Measurements from ENCODE around the gene AKAP9. TPM values are rescaled to one million over a fixed set of nuclear protein-coding genes. Genes with fewer than 3 reads are reported as not detected.

AKAP9 gene
- total RNA-seq, 4 donors from 2014 or later: 91.1 to 150 (median 124) TPM

DNA sequence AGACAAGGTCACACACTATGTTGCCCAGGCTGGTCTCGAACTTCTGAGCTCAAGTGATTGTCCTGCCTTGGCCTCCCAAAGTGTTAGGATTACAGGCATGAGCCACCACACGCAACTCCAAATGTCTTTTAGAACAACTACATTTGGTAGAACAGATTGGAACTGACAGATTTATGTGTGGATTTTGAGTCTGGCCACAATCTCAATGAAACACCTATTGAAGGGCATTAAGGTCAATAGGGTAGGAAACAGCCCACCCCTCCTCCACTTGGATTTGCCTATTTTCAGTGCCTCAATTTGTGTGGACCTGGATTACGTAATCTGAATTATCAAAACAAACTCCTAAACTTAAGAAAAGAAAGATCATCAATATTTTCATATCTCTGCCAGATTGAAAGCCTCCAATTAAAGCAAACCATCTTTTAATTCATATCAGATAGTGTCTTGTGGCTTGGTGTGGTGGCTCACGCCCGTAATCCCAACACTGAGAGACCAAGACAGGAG is 209.1 kb downstream of the AKAP9 start:
- Histone ChIP-seq H3K36me3 (no peaks in the 10 kb centered on the region), H3K27ac (no peak overlapping the region), H3K9me3 (no peaks in the 10 kb centered on the region), H3K4me3 (replicated peaks in 1 of 3) (no peak overlapping the region), H3K4me1 (no peaks in the 10 kb centered on the region), H3K27me3 (no peaks in the 10 kb centered on the region)
- TF ChIP-seq CTCF (IDR thresholded peaks at IDR 0.05) (no peak), POLR2A (IDR thresholded peaks at IDR 0.05) (no peak)
- intact Hi-C loops (cut with DNase I): no loop called here
- 93 to 97% methylated on average over 5 of the region's 5 CpGs for WGBS, 2 donors
- DNase-seq: no peak

GRCh38 chr7:92150450-92151017 is 209.9 kb downstream of the AKAP9 start:
- Histone ChIP-seq H3K4me3 (replicated peaks in 1 of 3) (no peak overlapping the region), H3K9me3 (no peaks in the 10 kb centered on the region), H3K36me3 (no peaks in the 10 kb centered on the region), H3K27me3 (no peaks in the 10 kb centered on the region), H3K4me1 (no peaks in the 10 kb centered on the region), H3K27ac (no peak overlapping the region)
- DNase-seq: no peak
- TF ChIP-seq POLR2A (IDR thresholded peaks at IDR 0.05) (no peak), CTCF (IDR thresholded peaks at IDR 0.05) (no peak)
- WGBS, 2 donors: 84 to 90% methylated on average over 1 of the region's 1 CpG
- intact Hi-C loops (cut with DNase I): no loop called here

DNA sequence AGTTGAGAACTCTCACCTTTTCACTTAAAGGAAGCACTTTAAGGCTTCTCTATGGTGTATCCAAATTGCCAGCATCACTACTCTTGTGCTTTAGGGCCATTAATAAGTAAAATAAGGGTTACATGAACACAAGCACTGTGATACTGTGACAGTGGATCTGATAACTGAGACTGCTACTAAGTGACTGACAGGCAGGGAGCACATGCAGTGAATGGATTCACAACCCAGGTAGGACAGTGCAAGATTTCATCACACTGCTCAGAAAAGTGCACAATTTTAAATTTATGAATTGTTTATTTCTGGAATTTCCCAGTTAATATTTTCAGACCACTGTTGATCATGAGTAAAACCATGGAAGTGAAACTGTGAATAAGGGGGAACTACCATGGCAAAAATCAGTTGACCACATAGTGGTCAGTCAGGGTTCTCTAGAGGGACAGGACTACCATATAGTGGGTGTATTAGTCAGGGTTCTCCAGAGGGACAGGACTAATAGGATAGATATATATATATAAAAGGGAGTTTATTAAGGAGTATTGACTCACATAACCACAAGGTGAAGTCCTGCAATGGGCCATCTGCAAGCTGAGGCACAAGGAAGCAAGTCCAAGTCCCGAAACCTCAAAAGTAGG is 214.6 kb downstream of the AKAP9 start:
- Histone ChIP-seq H3K36me3 (no peaks in the 10 kb centered on the region), H3K4me1 (no peaks in the 10 kb centered on the region), H3K4me3 (replicated peaks in 1 of 3) (no peak overlapping the region), H3K9me3 (no peaks in the 10 kb centered on the region), H3K27me3 (no peaks in the 10 kb centered on the region), H3K27ac (no peak overlapping the region)
- no peak for DNase-seq
- intact Hi-C loops (cut with DNase I): no loop called here
- TF ChIP-seq POLR2A (IDR thresholded peaks at IDR 0.05) (no peak), CTCF (IDR thresholded peaks at IDR 0.05) (no peak)
- 89 to 93% methylated on average over 1 of the region's 1 CpG for WGBS, 2 donors

- no peak for TF ChIP-seq CTCF (IDR thresholded peaks at IDR 0.05)
- Histone ChIP-seq H3K36me3 (no peaks in the 10 kb centered on the region), H3K4me1 (no peaks in the 10 kb centered on the region), H3K9me3 (no peaks in the 10 kb centered on the region), H3K27me3 (no peaks in the 10 kb centered on the region), H3K27ac (no peak overlapping the region), H3K4me3 (replicated peaks in 1 of 3) (no peak overlapping the region)
- no peak for DNase-seq
- intact Hi-C loops (cut with DNase I): no loop called here
Observed at GRCh38 chr7:92156990-92157389, 216.3 kb downstream of the AKAP9 start.
